HG03575 (cell line): ENCODE measurements around the gene STIL.

Source experiments
- ATAC-seq: cut with Tn5 transposase; IDR thresholded peaks from one replicate; pipeline ENCODE4 v1.9.1; 2021; ENCODE audit not compliant: unreplicated experiment, insufficient number of reproducible peaks, low FRiP score; ENCODE audit errors: extremely low read depth

The STIL gene

GRCh38 chr1:47244339-47244862, 69.5 kb downstream of the STIL start:
- ATAC-seq = no peak

- ATAC-seq = no peak
Observed at GRCh38 chr1:47243910-47244309, 70.0 kb downstream of the STIL start.

- no peak for ATAC-seq
Observed at GRCh38 chr1:47241114-47242113, 72.5 kb downstream of the STIL start.

- no peak for ATAC-seq
Observed at GRCh38 chr1:47238935-47239592, 74.9 kb downstream of the STIL start.

- no peak for ATAC-seq
Observed at GRCh38 chr1:47235806-47236205, 78.1 kb downstream of the STIL start.

GRCh38 chr1:47235241-47235681, 78.7 kb downstream of the STIL start:
- no peak for ATAC-seq

- no peak for ATAC-seq
Observed at GRCh38 chr1:47233186-47233585, 80.8 kb downstream of the STIL start.

GRCh38 chr1:47232187-47232874, 81.6 kb downstream of the STIL start, which contains the start of gene TAL1:
Gene TAL1 (minus strand): TSS chr1:47232225. CDS start chr1:47225888, 6,337 bp downstream.
- no peak for ATAC-seq

GRCh38 chr1:47231301-47232186, 82.4 kb downstream of the STIL start:
- ATAC-seq = no peak

GRCh38 chr1:47230692-47231300, 83.2 kb downstream of the STIL start:
- no peak for ATAC-seq

GRCh38 chr1:47229886-47230691, 83.9 kb downstream of the STIL start:
- ATAC-seq = no peak

GRCh38 chr1:47229031-47229885, 84.7 kb downstream of the STIL start:
- ATAC-seq = no peak

- ATAC-seq = no peak
Observed at GRCh38 chr1:47228644-47229030, 85.3 kb downstream of the STIL start.

GRCh38 chr1:47227341-47228232, 86.4 kb downstream of the STIL start:
- ATAC-seq = no peak

- ATAC-seq = no peak
Observed at GRCh38 chr1:47226839-47227215, 87.1 kb downstream of the STIL start.
